Measurements from ENCODE around the gene ZNF507. TPM values are rescaled to one million over a fixed set of nuclear protein-coding genes. Genes with fewer than 3 reads are reported as not detected.
A peak's percentile ranks its signal among the peaks of the same experiment; 100 is the strongest.

The ZNF507 gene
- total and polyA plus RNA-seq, 8 donors = 14.0 to 31.4 (median 27.9) TPM

DNA sequence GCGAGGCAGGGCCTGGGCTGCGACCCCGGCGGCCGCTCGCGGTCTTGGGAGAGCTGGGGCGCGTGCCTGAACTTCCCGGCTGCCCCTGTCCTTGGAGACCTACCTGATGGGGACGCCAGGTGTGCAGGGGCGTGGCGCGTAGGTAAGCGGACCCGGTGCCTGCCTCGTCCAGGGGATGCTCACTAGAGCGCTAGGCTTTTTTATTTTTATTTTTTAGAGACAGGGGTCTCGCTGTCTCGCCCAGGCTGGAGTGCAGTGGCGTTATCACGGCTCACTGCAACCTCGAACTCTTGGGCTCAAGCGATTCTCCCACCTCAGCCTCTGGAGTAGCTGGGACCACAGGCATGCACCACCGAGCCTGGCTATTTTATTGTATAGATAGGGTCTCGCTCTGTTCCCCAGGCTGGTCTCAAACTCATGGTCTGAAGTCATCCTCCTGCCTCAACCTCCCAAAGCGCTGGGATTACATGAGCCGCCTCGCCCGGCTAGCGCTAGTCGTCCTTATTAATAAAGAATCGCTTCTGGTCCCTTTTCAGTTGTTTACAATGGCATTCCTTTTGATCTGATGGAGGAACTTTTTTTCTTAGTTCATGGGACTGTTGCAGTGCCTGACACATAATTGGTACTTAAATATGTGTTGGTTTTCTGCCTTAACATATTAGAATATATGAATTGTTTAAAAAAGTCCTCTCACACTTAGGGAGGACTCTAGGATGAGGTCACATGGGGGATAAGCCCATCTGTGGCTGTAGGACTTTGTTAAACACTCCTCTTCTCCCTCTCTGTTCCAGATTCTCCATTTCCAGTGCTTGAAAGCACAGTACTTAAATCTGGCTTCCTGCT lies 61.0 kb downstream of the ZNF507 start:
- no peaks in the 10 kb centered on the region for H3K27me3 ChIP-seq
- intact Hi-C loops (cut with DNase I) = no loop called here
- H3K27ac ChIP-seq = peak overlapping the region; percentile 97 to 100
- peaks cover 8 to 37% of the 10 kb centered on the region in 2 donors for H3K4me1 ChIP-seq
- H3K9me3 ChIP-seq = no peaks in the 10 kb centered on the region
- ATAC-seq (peak; percentile 4), DNase-seq (no peak)
- TF ChIP-seq, protein P1, sequence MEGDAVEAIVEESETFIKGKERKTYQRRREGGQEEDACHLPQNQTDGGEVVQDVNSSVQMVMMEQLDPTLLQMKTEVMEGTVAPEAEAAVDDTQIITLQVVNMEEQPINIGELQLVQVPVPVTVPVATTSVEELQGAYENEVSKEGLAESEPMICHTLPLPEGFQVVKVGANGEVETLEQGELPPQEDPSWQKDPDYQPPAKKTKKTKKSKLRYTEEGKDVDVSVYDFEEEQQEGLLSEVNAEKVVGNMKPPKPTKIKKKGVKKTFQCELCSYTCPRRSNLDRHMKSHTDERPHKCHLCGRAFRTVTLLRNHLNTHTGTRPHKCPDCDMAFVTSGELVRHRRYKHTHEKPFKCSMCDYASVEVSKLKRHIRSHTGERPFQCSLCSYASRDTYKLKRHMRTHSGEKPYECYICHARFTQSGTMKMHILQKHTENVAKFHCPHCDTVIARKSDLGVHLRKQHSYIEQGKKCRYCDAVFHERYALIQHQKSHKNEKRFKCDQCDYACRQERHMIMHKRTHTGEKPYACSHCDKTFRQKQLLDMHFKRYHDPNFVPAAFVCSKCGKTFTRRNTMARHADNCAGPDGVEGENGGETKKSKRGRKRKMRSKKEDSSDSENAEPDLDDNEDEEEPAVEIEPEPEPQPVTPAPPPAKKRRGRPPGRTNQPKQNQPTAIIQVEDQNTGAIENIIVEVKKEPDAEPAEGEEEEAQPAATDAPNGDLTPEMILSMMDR (IDR thresholded peaks at IDR 0.05) = no peak
- peaks cover 0 to 28% of the 10 kb centered on the region in 2 donors for H3K36me3 ChIP-seq
- H3K4me3 ChIP-seq = peak overlapping the region; percentile 61 to 84

DNA sequence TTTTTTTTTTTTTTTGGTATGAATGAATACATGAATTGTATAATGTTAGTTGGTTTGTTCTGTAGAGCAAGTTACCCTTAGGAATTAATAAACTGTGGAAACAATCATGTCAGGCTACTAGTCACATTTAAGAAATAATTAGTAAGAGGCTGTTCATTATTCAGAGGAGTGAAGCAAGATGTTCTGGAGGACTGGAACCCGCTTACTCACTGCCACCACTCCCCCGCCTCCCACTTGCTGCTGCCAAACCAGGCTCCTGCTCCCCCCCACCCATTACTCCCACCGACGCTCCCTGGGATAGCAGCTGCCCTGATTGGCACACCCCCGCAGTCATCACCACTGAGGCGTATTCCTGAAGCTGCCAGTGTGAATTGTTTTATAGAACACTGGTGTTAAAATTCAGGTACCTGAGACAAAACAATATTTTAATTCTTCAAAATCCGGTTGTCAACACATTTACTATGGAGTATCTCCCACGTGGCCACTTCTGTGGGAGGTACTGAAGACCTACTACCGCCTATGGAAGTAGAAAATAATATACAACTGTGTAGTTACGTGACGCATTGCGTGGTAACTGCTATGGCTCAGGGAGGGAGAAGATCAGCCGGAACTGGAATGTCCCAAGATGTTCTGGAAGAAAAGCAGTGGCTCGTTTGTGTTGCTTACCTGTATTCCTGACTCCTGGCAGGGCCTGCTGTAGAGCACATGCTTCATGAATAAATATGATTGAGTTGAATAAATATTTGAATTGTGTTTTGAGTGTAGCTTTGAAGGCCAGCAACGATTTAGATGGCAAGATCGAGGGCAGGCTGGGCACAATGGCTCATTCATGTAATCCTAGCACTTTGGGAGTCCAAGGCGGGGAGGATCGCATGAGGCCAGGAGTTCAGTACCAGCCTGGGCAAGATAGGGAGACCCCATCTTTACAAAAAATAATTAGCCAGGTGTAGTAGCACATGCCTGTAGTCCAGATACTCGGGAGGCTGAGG lies 61.9 kb downstream of the ZNF507 start:
- Histone ChIP-seq H3K4me1 (peaks cover 8 to 37% of the 10 kb centered on the region in 2 donors), H3K36me3 (peaks cover 0 to 37% of the 10 kb centered on the region in 2 donors), H3K27ac (peak overlapping the region; percentile 97 to 100), H3K4me3 (peak overlapping the region in 1 of 2 donors; percentile 84), H3K9me3 (no peaks in the 10 kb centered on the region), H3K27me3 (no peaks in the 10 kb centered on the region)
- intact Hi-C loops (cut with DNase I) = no loop called here
- ATAC-seq = peak; percentile 32
- TF ChIP-seq, protein P1 (IDR thresholded peaks at IDR 0.05) = no peak
- DNase-seq = peak in 2 of 4 donors; percentile 46 to 50

DNA sequence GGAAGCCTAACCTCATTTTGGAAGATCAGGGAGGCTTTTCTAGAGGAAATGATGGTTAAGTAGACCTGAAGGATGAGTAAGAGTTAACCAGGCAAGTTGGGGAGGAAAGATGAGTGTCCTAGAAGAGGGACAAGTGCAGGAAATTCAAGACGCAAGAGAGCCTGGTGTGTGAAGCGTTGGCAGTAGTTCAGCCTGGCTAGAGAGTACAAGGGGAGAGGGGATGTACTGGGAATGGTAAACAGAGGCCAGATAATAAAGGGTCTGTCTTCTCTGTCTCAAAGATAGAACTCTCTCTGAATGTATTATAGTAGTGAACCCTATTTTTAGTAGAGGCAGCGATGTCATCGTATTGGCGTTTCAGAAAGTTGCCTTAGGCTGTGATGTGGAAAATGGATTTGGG lies 69.8 kb downstream of the ZNF507 start:
- Histone ChIP-seq H3K27ac (no peak overlapping the region), H3K36me3 (peaks cover 0 to 70% of the 10 kb centered on the region in 2 donors), H3K4me3 (no peak overlapping the region), H3K9me3 (no peaks in the 10 kb centered on the region), H3K27me3 (no peaks in the 10 kb centered on the region), H3K4me1 (no peaks in the 10 kb centered on the region)
- ATAC-seq = no peak
- TF ChIP-seq, protein P1 (IDR thresholded peaks at IDR 0.05) = no peak
- intact Hi-C loops (cut with DNase I) = no loop called here
- no peak for DNase-seq

DNA sequence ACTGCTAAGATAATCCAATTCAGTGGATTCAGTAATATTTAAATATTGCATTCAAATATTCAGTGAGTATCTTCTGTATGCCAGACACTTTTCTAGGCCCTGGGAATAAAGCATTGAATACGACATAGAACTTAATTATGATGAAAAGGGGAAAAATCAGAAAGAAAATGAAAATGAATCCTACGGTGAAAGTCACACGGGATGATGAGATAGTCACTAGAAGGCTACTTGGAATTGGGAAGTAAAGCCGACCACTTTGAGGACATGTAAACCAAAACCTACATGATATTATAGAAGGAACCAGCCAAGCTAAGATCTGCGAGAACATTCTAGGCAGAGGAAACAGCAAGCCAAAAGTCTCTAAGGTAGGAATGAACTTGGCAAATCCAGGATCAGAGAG lies 70.3 kb downstream of the ZNF507 start:
- TF ChIP-seq, protein P1 (IDR thresholded peaks at IDR 0.05) = no peak
- intact Hi-C loops (cut with DNase I) = no loop called here
- H3K4me3 ChIP-seq = no peak overlapping the region
- H3K4me1 ChIP-seq = peaks cover 0 to 2% of the 10 kb centered on the region in 2 donors
- no peaks in the 10 kb centered on the region for H3K9me3 ChIP-seq
- DNase-seq (no peak), ATAC-seq (no peak)
- no peaks in the 10 kb centered on the region for H3K27me3 ChIP-seq
- peaks cover 0 to 66% of the 10 kb centered on the region in 2 donors for H3K36me3 ChIP-seq
- no peak overlapping the region for H3K27ac ChIP-seq

Data from left lung (tissue), 10 donors.